GM12864 (cell line): ENCODE data around the gene RALY.

Experiments
- DNase-seq: peaks from one replicate; pipeline ENCODE4 v3.0.0-alpha.2; 2011; ENCODE audit warnings: low read depth
- H3K4me3 ChIP-seq: 2 replicates; pipeline ENCODE4 v1.5.1; 2011; ENCODE audit warnings: mild to moderate bottlenecking, low read depth, low read length, control low read depth
- CTCF ChIP-seq: IDR thresholded peaks from 2 replicates; pipeline ENCODE4 v1.5.1; 2011; ENCODE audit warnings: low read depth, mild to moderate bottlenecking, moderate library complexity, low read length, control low read depth, inconsistent platforms; ENCODE audit errors: missing control alignments

The RALY gene

GRCh38 chr20:33993576-33994221 is at the start of gene RALY:
RALY (plus strand) TSS chr20:33993911; CDS start chr20:34072075, 78,164 bp downstream.
- H3K4me3 ChIP-seq = peak within 1 kb of the TSS; percentile 79
- no peak for DNase-seq
- TF ChIP-seq CTCF = no peak

DNA sequence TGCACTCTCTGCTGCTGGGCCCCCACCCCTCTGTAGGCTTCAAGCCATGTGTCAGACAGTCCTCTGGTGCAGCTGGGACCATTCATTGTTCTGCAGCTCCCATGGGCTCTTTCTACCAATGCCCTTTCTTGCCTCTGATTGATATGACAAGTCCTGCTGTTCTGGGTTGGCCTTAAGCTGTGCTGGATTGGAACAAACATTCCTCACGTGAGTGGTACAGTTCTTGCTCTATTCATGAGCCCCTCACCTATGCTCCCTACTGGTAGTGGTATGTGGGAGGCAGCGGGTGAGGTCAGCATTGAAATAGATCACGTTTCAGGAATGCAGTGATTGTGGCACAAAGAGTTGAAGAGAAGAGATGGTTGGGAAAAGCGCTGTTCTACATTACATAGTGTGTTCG is 48.8 kb upstream of the RALY start:
- no peak overlapping the region for H3K4me3 ChIP-seq

DNA sequence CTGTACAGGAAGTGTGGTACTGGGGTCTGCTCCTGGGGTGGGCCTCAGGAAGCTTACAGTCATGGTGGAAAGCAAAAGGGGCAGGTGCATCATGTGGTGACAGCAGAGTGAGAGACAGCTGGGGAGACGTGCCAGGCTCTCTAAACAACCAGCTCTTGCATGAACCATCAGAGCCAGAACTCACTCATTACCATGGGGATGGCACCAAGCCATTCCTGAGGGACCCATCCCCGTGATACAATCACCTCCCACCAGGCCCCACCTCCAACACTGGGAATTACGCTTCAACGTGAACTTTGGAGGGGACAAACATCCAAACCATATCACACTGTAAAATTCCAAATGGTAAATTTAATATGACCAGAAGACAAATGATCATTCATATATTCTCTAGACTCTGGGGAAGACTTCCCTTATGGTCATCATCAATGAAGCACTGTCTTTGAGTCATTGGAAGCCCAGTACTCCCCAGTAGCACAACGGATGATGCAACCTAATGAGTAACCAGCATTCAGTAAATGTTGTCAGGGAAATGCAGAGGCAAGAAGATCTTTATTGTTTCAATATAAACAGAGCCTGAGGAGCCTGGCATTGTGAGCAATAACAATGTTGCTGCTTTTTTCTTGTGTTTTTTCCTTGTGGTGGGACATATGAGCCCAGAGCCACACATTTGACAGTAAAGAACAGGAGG is 48.2 kb upstream of the RALY start:
- DNase-seq = no peak
- TF ChIP-seq CTCF = no peak
- H3K4me3 ChIP-seq = no peak overlapping the region

More for the DNA sequence above, 48.8 kb upstream of the RALY start:
- TF ChIP-seq CTCF = no peak
- no peak for DNase-seq

DNA sequence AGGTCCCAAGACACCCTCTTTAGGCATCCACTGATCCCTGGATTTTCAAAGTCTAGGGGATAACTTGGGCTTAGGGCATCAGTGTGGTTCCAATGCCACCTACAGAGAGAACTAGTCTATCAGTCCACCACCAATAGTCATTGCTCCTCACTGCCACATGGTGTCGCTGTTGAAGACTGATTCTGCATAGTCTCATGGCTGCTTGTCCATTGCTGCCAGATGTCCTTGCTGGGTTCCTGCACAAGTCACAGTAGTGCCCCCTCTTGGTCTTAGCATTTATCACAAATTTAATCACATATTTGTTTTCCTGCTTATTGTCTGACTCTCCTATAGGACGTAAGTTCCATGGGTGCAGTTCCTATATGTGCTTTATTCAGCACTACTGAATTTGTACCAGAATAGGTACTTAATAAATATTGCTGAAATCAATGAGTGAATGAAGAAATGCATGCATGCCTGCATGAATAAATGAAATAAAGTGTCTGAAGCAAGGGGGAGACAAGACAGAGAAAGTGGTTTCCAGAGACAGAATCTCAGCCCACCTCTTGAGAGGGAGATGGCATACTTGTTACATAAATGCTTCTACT is 45.9 kb upstream of the RALY start:
- peak; percentile 3 for DNase-seq
- no peak overlapping the region for H3K4me3 ChIP-seq
- peak; percentile 65 for TF ChIP-seq CTCF

- peak; percentile 2 for DNase-seq
- H3K4me3 ChIP-seq = no peak overlapping the region
- TF ChIP-seq CTCF = no peak
Measured at GRCh38 chr20:33948480-33948879, 45.2 kb upstream of the RALY start.

DNA sequence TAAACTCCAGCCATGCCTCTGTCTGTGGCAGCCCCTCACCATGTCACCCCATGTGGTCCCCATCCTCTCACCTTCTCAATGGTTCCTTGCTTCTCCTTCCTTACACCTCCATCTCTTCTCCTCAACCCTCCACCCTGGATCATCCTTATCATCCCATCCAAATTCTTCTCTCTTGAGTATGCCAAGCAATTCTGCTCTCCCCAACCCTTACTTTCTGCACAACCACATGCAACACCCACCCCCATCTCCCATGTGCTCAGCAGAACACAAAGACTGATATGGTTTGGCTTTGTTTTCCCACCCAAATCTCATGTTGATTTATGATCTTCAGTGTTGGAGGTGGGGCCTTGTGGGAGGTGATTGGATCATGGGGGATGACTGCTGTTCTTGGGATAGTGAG is 42.5 kb upstream of the RALY start:
- no peak for DNase-seq
- TF ChIP-seq CTCF = no peak
- H3K4me3 ChIP-seq = no peak overlapping the region
